VCaP (cell line): ENCODE measurements around the gene PPP4C.
A peak's percentile ranks its signal among the peaks of the same experiment; 100 is the strongest.

ENCODE experiments used
- H3K27ac ChIP-seq: fragments of 450-650 bp; 2 replicates; pipeline ENCODE4 v1.5.1; 2017
- TF ChIP-seq, protein P1 (sequence below): fragments of 450-650 bp; conservative IDR thresholded peaks from 2 replicates; pipeline ENCODE4 v1.5.1; 2017; ENCODE audit warnings: mild to moderate bottlenecking, moderate library complexity

The PPP4C gene

DNA sequence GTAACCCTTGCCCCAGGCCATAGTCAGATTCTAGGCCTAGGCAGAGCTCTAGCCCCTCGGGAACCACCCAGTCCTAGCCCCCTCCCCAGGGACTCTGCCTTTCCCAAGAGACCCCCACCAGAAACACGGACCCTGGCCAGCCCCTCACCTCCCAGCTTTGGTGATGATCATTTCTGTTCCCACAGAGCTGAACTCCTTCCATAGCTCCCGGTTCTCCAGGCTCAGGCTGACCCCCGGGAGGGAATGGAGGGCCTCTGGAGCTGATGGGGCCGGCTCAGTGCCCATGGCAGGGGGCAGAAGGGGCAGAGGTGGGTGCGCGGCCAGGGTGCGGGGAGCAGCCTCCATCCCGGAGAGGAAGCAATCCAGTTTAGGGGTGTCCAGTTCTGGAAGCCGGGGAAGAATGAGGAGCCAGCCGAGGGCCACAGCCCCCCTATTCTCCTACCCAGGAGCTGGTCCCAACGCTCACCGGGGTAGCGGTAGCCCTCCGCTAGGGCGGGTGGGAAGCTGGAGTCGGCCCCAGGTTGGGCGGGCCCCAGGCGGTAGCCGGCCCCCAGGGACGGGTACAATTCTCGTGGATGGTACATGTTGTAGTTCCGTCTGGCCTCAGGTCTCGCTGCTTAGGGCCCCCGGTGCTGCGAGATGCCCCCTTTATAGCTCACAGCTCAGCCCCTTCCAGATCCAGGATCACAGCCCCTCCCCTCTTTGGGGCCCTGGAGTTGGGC is 15.0 kb downstream of the PPP4C start:
- TF ChIP-seq, protein P1, sequence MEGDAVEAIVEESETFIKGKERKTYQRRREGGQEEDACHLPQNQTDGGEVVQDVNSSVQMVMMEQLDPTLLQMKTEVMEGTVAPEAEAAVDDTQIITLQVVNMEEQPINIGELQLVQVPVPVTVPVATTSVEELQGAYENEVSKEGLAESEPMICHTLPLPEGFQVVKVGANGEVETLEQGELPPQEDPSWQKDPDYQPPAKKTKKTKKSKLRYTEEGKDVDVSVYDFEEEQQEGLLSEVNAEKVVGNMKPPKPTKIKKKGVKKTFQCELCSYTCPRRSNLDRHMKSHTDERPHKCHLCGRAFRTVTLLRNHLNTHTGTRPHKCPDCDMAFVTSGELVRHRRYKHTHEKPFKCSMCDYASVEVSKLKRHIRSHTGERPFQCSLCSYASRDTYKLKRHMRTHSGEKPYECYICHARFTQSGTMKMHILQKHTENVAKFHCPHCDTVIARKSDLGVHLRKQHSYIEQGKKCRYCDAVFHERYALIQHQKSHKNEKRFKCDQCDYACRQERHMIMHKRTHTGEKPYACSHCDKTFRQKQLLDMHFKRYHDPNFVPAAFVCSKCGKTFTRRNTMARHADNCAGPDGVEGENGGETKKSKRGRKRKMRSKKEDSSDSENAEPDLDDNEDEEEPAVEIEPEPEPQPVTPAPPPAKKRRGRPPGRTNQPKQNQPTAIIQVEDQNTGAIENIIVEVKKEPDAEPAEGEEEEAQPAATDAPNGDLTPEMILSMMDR, result no peak
- peak overlapping the region; percentile 54 for H3K27ac ChIP-seq

DNA sequence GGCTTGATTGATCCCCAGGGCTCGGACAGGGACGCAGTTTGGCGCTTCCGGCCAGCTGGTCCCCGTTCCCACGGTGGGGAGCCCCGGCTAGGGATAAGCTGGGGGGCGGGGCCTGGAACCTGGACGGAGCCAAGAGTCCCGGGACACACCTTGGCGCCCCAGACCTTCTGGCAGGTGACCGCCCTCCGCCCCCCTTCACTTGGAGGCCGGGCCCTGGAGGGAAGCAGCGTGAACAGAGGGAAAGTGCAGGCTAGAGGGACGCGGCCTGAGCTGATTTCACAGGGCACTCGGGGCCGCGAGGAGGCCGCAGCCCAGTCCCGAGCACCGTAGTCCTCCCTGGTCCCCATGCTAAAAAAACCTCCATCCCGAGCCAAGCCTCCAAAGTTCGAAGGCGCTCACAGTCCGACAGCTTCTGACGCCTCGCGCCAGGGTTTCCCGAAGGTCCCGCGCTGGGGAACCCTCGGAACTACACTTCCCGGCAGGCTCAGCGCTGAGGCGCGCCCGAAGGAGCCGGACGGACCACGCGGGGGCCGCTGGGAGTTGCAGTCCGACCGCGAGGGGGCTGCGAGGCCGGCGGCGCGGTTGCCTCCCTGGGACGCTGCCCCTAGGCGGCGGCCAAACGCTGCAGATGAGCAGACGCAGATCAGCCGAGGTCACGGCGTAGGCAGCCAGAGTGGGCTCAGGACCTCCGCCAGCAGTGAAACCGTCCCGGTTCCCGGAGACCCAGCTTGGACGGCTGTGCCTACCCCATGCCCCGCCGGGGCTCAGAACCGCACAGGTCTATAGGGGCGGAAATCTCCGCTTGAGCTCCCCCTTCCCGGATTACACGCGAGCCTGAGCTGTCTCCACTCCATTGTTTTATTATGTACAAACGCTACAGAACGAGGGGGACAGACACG is 15.9 kb downstream of the PPP4C start, which contains the start of gene TBX6:
Gene TBX6 (minus strand): TSS at position 451 of the 899 bp plus-strand sequence. CDS start 731 bp downstream, outside the sequence.
- H3K27ac ChIP-seq, result peak within 1 kb of the TSS; percentile 54; the same call in 1 of the 2 replicates
- TF ChIP-seq, protein P1, result peak; percentile 77

DNA sequence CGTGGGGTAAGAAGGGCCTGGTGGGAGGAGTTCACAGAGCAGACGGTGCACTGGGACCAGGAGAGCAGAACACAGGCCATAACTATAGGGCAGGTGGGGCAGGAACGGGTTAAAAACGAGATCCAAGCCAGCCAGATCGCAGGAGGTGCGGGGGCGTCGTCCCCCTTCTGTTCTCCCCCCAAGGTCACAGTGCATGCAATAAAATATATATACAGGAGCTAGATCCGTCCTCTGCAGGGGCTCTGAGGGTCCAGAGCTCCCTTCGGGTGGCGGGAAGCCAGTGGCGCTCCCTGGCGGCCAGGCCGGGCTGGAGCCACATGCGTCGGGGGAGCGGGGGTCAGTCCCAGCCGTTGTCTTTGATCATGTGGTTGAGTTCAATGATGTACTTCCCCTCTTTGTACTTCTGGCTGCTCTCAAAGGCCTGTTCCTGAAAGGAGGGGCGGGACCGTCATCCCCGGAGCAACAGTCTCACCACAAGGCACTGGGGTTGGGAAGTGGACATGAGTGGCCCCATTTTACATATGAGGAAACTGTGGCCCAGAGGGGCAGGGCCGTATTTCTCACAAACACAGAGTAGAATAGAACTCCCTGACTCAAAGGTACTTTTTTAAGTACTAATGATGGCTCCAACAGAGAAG is 16.7 kb downstream of the PPP4C start:
- TF ChIP-seq, protein P1, result no peak
- peak overlapping the region; percentile 54; the same call in 1 of the 2 replicates for H3K27ac ChIP-seq

DNA sequence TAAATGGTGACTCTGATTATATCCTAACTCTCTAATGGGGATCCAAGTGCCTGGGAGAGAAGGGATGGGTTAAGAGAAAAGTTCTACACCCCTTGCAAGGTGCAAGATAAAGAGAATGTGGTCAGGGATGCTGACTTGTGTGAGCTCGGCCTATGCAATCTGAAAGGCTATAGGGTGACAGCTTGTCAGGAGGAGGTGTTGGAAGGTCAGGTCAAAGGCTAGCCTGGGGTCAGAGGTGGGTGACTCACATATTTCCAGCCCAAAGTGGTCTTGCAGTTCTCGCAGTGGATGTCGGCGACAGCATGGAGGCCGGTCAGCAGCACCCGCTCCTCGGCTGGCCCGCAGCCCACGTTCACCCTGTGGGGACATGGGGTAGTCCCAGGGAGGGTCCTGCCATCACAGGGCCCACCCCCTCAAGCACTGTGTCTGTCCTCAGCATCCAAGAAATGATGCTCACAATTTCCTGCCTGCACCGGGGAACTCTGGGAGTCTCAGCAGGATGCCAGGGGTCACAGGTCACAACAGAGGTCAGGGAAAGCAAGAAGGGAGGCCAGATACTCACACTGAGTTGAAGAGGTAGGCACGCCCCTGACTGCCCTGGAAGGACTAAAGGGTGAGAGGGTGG is 18.9 kb downstream of the PPP4C start:
- H3K27ac ChIP-seq, result peak overlapping the region; percentile 73; the same call in 1 of the 2 replicates
- TF ChIP-seq, protein P1, result no peak

DNA sequence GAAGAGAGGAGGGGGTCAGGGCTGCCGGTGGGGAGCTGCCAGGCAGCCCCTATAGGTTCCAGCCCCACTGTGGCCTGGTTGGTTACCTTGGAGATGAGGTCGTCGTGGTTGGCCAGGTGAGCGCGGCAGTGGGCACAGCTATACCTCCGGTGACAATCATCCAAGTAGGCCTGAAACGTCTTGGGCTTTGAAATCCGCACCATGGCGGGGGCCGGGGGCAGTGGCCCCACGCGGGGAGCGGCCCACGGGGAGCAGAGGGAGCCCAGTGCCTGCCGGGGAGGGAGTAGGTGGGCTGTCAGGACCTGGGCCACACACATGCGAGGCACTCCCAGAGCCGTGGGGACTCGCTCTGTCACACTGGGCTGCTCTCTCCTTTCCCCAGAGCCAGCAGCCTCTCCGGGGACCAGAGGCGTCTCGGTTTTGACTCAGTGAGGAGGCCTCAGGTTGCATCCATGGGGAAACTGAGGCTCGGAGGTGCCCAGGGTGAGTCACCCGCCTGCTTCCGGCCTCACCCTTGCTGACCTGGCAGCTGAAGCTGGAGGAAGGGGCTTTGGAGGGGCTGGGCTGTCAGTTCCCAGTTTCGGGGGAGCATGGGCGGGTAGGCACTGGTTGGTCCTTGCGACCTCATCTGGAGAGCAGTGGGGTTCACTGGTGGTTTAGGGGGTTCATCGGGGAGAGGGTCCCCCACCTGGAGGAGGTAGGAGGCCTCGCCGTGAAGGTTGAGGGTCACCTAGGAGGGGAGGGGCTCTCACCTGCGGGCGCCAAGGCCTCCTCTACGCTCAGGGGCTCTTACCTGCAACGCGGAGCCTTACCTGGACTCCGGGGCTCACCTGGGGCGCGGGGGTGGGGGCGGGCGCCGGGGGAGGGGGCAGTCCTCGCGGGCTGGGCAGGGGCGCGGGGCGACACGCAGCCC is 19.6 kb downstream of the PPP4C start:
- peak overlapping the region; percentile 73 for H3K27ac ChIP-seq
- TF ChIP-seq, protein P1, result no peak

DNA sequence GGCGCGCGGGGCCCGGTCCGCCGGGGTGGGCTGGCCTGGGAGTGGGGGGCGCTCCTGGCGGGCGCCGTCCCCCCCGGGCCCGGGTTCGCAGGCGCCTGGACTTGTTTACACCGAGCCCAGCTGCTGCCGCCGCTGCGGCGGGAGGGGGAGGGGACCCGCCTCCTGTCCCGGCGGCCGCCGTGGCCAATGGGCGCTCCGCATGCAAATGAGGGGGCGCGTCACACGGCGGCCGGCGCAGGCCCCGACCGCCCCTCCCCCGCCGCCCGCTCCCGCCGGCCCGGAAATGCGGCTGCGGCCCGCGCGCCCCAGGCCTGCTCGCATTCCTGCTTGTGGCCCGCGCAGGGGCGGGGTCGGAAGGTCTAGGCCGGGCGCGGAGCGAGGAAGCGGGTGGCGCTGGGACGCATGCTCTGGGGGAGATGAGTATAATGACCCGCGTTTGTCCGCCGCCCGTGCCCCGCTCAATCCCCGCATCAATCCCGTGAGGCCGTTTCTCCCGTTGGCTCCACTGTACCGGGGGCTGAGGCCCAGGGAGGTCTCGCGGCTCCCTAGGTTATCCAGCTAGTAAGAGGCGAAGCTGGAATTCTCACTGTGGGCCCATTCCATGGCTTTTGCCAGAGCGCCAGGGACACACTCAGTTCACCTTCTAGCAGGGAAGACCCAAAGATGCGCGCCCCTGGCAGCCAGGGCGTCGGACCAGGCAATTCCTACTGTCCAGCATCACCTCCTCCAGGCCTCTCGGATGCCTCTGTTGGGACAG is 20.5 kb downstream of the PPP4C start, which contains the start of gene YPEL3:
Gene YPEL3 (minus strand): TSS at position 109 of the 757 bp plus-strand sequence. CDS start 731 bp downstream, outside the sequence.
- TF ChIP-seq, protein P1, result no peak
- H3K27ac ChIP-seq, result peak within 1 kb of the TSS; percentile 73
